Right hindlimb (tissue), 1 donor: ENCODE results near the gene NUP37.
A peak's percentile ranks its signal among the peaks of the same experiment; 100 is the strongest.
"Not testable (repeated sequence)": the region's sequence is repeated elsewhere in the genome, so short reads cannot be mapped to it uniquely, and the experiment has no call there.

ENCODE experiments used
- DNase-seq: peaks from one replicate; pipeline ENCODE4 v3.0.0-alpha.2; 2018

Gene NUP37

GRCh38 chr12:102119674-102120563 is at the start of gene NUP37, which contains the start of gene PARPBP:
TSS of gene NUP37 (minus strand) at chr12:102120114. CDS start at chr12:102118518, 1,596 bp downstream.
TSS of gene PARPBP (plus strand) at chr12:102120183. CDS start at chr12:102123889, 3,706 bp downstream.
- peak; percentile 94 for DNase-seq

- no peak for DNase-seq
Measured at GRCh38 chr12:102167821-102168604, 48.1 kb upstream of the NUP37 start.

GRCh38 chr12:102163383-102163782 is 43.5 kb upstream of the NUP37 start:
- DNase-seq = no peak

GRCh38 chr12:102155206-102155605 is 35.3 kb upstream of the NUP37 start:
- DNase-seq = not testable (repeated sequence)

- not testable (repeated sequence) for DNase-seq
Measured at GRCh38 chr12:102147062-102147587, 27.2 kb upstream of the NUP37 start.

GRCh38 chr12:102144221-102144620 is 24.3 kb upstream of the NUP37 start:
- no peak for DNase-seq

GRCh38 chr12:102142866-102143373 is 23.0 kb upstream of the NUP37 start:
- not testable (repeated sequence) for DNase-seq

GRCh38 chr12:102137619-102138018 is 17.7 kb upstream of the NUP37 start:
- DNase-seq = not testable (repeated sequence)

GRCh38 chr12:102131442-102131841 is 11.5 kb upstream of the NUP37 start:
- DNase-seq = not testable (repeated sequence)

- DNase-seq = not testable (repeated sequence)
Measured at GRCh38 chr12:102130720-102131119, 10.8 kb upstream of the NUP37 start.

GRCh38 chr12:102121328-102121727 is 1.4 kb upstream of the NUP37 start:
- DNase-seq = not testable (repeated sequence)

- no peak for DNase-seq
Measured at GRCh38 chr12:102120886-102121285, 972 bp upstream of the NUP37 start.

GRCh38 chr12:102120564-102120873 is 605 bp upstream of the NUP37 start:
- DNase-seq = no peak

GRCh38 chr12:102118874-102119273 is 1.0 kb downstream of the NUP37 start:
- no peak for DNase-seq

GRCh38 chr12:102116392-102116791 is 3.5 kb downstream of the NUP37 start:
- no peak for DNase-seq

GRCh38 chr12:102114212-102114611 is 5.7 kb downstream of the NUP37 start:
- DNase-seq = no peak

GRCh38 chr12:102110782-102111181 is 9.1 kb downstream of the NUP37 start:
- no peak for DNase-seq

- DNase-seq = no peak
Measured at GRCh38 chr12:102107970-102108369, 11.9 kb downstream of the NUP37 start.

- no peak for DNase-seq
Measured at GRCh38 chr12:102106905-102107304, 13.0 kb downstream of the NUP37 start.

GRCh38 chr12:102096855-102097254 is 23.1 kb downstream of the NUP37 start:
- no peak for DNase-seq

- no peak for DNase-seq
Measured at GRCh38 chr12:102095677-102096263, 24.1 kb downstream of the NUP37 start.

- DNase-seq = no peak
Measured at GRCh38 chr12:102093319-102093718, 26.6 kb downstream of the NUP37 start.
